Left ventricle myocardium inferior (tissue), 1 donor: ENCODE data around the gene RUNX3. TPM values are rescaled to one million over a fixed set of nuclear protein-coding genes. Genes with fewer than 3 reads are reported as not detected.

Source experiments
- DNase-seq: peaks from one replicate; pipeline ENCODE4 v3.0.0-alpha.2; 2020
- H3K27ac ChIP-seq: fragments of 200-600 bp; replicated peaks from 2 replicates; pipeline ENCODE4 v1.8.0; 2021
- H3K27me3 ChIP-seq: fragments of 200-600 bp; 2 replicates; pipeline ENCODE4 v1.8.0; 2021; ENCODE audit warnings: low read depth
- H3K36me3 ChIP-seq: fragments of 200-600 bp; 2 replicates; pipeline ENCODE4 v1.8.0; 2021
- H3K4me1 ChIP-seq: fragments of 200-600 bp; 2 replicates; pipeline ENCODE4 v1.8.0; 2021
- H3K4me3 ChIP-seq: fragments of 200-600 bp; 2 replicates; pipeline ENCODE4 v1.8.0; 2021; ENCODE audit warnings: mild to moderate bottlenecking, moderate library complexity
- H3K9me3 ChIP-seq: fragments of 200-600 bp; replicated peaks from 2 replicates; pipeline ENCODE4 v1.8.0; 2021
- CTCF ChIP-seq: fragments of 200-600 bp; IDR thresholded peaks from 2 replicates; pipeline ENCODE4 v1.8.0; 2021; ENCODE audit warnings: antibody characterized with exemption, mild to moderate bottlenecking, borderline replicate concordance
- intact Hi-C: fragments of 100-400 bp; cut with micrococcal nuclease; formaldehyde crosslinking; loops from one replicate; pipeline ENCODE4 v1.11.0; 2022
- total RNA-seq: library from RNA; stranded (reverse); fragmentation: NEBNext Ultra II Directional; extraction: Animal tissue kit (Norgen Biotek cat#: 25700); gene quantifications from one replicate; pipeline ENCODE4 v1.2.1, GENCODE V29; 2021
- donor health status: DM: no; HTN: yes; CAD: no; lungs with severe emphysema.

RUNX3 gene
- total RNA-seq, 1 donor from 2014 or later, result 0.52 TPM

- Histone ChIP-seq H3K27me3 (peaks cover 72% of the 10 kb centered on the region), H3K4me3 (no peak overlapping the region), H3K9me3 (no peaks in the 10 kb centered on the region), H3K4me1 (no peaks in the 10 kb centered on the region), H3K36me3 (no peaks in the 10 kb centered on the region), H3K27ac (no peak overlapping the region)
- DNase-seq, result no peak
- intact Hi-C loops, result no loop called here
- no peak for TF ChIP-seq CTCF
These were observed 57.8 kb downstream of the RUNX3 start for GRCh38 chr1:24872061-24872850.

GRCh38 chr1:24871306-24871901, 58.7 kb downstream of the RUNX3 start:
- intact Hi-C loops, result no loop called here
- no peaks in the 10 kb centered on the region for H3K36me3 ChIP-seq
- no peak overlapping the region for H3K27ac ChIP-seq

DNA sequence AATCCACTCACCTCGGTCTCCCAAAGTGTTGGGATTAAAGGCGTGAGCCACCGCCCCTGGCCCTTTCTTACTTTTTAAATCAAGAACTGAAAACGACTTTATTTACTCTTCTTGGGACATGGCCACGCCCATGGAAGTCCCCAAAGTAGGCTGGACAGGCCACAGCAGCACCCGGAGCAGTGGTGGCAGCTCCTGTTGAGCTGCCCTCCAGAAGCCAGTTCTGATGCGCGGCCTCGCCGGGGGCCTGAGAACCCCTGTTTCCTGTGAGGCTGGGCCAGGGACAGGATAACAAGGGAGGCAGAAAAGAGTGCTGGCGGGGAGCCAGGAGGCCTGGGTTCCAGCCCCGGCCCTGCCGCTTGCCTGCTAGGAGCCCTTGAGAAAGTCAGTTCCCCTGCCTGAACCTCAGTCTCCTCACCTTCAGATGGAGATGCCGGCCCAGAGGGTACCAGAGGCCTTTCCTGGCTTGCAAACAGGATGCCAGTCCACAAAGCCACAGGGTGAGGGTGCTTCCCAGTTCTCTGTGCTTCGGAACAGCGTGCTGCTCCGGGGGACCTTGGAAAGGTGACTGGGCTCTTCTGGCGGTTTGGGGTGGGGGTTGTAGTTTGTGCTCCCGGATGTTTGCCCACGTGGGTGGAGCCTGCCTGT, 59.4 kb downstream of the RUNX3 start:
- Histone ChIP-seq H3K27ac (no peak overlapping the region), H3K4me3 (no peak overlapping the region), H3K4me1 (no peaks in the 10 kb centered on the region), H3K36me3 (no peaks in the 10 kb centered on the region), H3K27me3 (peaks cover 83% of the 10 kb centered on the region), H3K9me3 (no peaks in the 10 kb centered on the region)
- no peak for TF ChIP-seq CTCF
- DNase-seq, result no peak
- intact Hi-C loops, result no loop called here

More at GRCh38 chr1:24871306-24871901, 58.7 kb downstream of the RUNX3 start:
- Histone ChIP-seq H3K4me1 (no peaks in the 10 kb centered on the region), H3K4me3 (no peak overlapping the region), H3K9me3 (no peaks in the 10 kb centered on the region), H3K27me3 (peaks cover 76% of the 10 kb centered on the region)
- TF ChIP-seq CTCF, result no peak
- DNase-seq, result no peak

- Histone ChIP-seq H3K9me3 (no peaks in the 10 kb centered on the region), H3K36me3 (no peaks in the 10 kb centered on the region), H3K4me1 (no peaks in the 10 kb centered on the region), H3K27ac (no peak overlapping the region), H3K4me3 (no peak overlapping the region), H3K27me3 (peaks cover 89% of the 10 kb centered on the region)
- intact Hi-C loops, result no loop called here
- TF ChIP-seq CTCF, result no peak
- DNase-seq, result no peak
These were observed 61.8 kb downstream of the RUNX3 start for GRCh38 chr1:24868016-24868875.
